SK-N-SH treated with all-trans-retinoic acid at 6 μM for 48 hours (cell line): ENCODE data around the gene MS4A7.
"Not testable (repeated sequence)": the region's sequence is repeated elsewhere in the genome, so short reads cannot be mapped to it uniquely, and the experiment has no call there.

Experiments used
- ATAC-seq: fragments of 200-7000 bp; cut with Tn5 transposase; 3 replicates; pipeline ENCODE4 v1.9.1; 2020; ENCODE audit warnings: mild to moderate bottlenecking, moderate library complexity
- GLIS3 ChIP-seq: fragments of 250-450 bp; sonication (Bioruptor Pico); IDR thresholded peaks from 2 replicates; pipeline ENCODE4 v1.5.0; 2020; ENCODE audit warnings: mild to moderate bottlenecking, moderate library complexity
- ISL1 ChIP-seq: fragments of 250-450 bp; sonication (Bioruptor Pico); IDR thresholded peaks from 2 replicates; pipeline ENCODE4 v2.1.2; 2022; ENCODE audit warnings: mild to moderate bottlenecking, moderate library complexity
- OSR1 ChIP-seq: fragments of 250-450 bp; sonication (Bioruptor Pico); IDR thresholded peaks from 2 replicates; pipeline ENCODE4 v1.8.0; 2022; ENCODE audit warnings: moderate library complexity, mild to moderate bottlenecking, inconsistent platforms
- PPARA ChIP-seq: fragments of 250-450 bp; sonication (Bioruptor Pico); IDR thresholded peaks from 2 replicates; pipeline ENCODE4 v1.5.0; 2020; ENCODE audit warnings: mild to moderate bottlenecking, borderline replicate concordance
- RARB ChIP-seq: fragments of 250-450 bp; sonication (Bioruptor Pico); IDR thresholded peaks from 2 replicates; pipeline ENCODE4 v1.8.0; 2021; ENCODE audit warnings: mild to moderate bottlenecking, moderate library complexity
- SNAI2 ChIP-seq: fragments of 250-450 bp; sonication (Bioruptor Pico); IDR thresholded peaks from 2 replicates; pipeline ENCODE4 v1.5.0; 2020; ENCODE audit warnings: mild to moderate bottlenecking, moderate library complexity
- ZC3H10 ChIP-seq: fragments of 250-450 bp; sonication (Bioruptor Pico); IDR thresholded peaks from 2 replicates; pipeline ENCODE4 v1.5.1; 2021; ENCODE audit warnings: mild to moderate bottlenecking, moderate library complexity
- ZFP3 ChIP-seq: fragments of 250-450 bp; sonication (Bioruptor Pico); IDR thresholded peaks from 2 replicates; pipeline ENCODE4 v1.5.0; 2020; ENCODE audit warnings: mild to moderate bottlenecking, moderate library complexity
- ZFP30 ChIP-seq: fragments of 450-650 bp; formaldehyde crosslinking; IDR thresholded peaks from 2 replicates; pipeline ENCODE4 v1.5.0; 2022; ENCODE audit warnings: mild to moderate bottlenecking, moderate library complexity
- ZNF70 ChIP-seq: fragments of 450-650 bp; formaldehyde crosslinking; IDR thresholded peaks from 2 replicates; pipeline ENCODE4 v1.5.0; 2020; ENCODE audit warnings: mild to moderate bottlenecking, moderate library complexity
- ZNF8 ChIP-seq: fragments of 450-650 bp; formaldehyde crosslinking; IDR thresholded peaks from 2 replicates; pipeline ENCODE4 v1.5.0; 2020; ENCODE audit warnings: mild to moderate bottlenecking, moderate library complexity
- TF ChIP-seq, protein P1 (sequence below): fragments of 250-450 bp; sonication (Bioruptor Pico); IDR thresholded peaks from 2 replicates; pipeline ENCODE4 v1.5.0; 2020; ENCODE audit warnings: mild to moderate bottlenecking, moderate library complexity
- TF ChIP-seq, protein P2 (sequence below): fragments of 250-450 bp; sonication (Bioruptor Pico); IDR thresholded peaks from 2 replicates; pipeline ENCODE4 v1.5.1; 2020; ENCODE audit warnings: low read depth, mild to moderate bottlenecking, moderate library complexity
- TF ChIP-seq, protein P3 (sequence below): fragments of 250-450 bp; sonication (Bioruptor Pico); IDR thresholded peaks from 2 replicates; pipeline ENCODE4 v1.8.0; 2021; ENCODE audit warnings: low read depth, mild to moderate bottlenecking, moderate library complexity, borderline replicate concordance
- TF ChIP-seq, protein P4 (sequence below): fragments of 250-450 bp; sonication (Bioruptor Pico); IDR thresholded peaks from 2 replicates; pipeline ENCODE4 v1.5.1; 2021; ENCODE audit warnings: mild to moderate bottlenecking, moderate library complexity

MS4A7 gene

DNA sequence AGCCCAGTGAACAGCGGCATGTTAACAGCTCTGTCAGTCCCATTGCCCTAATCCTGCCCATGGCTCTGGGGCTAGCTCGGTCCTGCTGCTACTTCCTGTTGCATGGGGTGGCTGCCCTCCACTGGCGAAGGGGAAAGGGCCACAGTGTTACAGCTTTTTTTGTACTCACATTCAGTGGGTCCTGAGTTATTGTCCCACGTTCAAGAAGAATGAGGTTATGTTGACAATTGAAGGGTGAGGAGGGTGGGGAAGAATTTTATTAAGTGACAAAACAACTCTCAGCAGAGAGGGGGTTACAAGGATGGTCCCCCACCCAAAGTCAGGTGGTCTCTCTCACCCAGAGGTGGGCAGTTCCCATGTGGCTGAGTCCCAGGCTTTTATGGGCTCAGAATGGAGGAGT lies 17.7 kb upstream of the MS4A7 start:
- no peak for TF ChIP-seq PPARA (CRISPR knock-in tag)
- TF ChIP-seq, protein P1, sequence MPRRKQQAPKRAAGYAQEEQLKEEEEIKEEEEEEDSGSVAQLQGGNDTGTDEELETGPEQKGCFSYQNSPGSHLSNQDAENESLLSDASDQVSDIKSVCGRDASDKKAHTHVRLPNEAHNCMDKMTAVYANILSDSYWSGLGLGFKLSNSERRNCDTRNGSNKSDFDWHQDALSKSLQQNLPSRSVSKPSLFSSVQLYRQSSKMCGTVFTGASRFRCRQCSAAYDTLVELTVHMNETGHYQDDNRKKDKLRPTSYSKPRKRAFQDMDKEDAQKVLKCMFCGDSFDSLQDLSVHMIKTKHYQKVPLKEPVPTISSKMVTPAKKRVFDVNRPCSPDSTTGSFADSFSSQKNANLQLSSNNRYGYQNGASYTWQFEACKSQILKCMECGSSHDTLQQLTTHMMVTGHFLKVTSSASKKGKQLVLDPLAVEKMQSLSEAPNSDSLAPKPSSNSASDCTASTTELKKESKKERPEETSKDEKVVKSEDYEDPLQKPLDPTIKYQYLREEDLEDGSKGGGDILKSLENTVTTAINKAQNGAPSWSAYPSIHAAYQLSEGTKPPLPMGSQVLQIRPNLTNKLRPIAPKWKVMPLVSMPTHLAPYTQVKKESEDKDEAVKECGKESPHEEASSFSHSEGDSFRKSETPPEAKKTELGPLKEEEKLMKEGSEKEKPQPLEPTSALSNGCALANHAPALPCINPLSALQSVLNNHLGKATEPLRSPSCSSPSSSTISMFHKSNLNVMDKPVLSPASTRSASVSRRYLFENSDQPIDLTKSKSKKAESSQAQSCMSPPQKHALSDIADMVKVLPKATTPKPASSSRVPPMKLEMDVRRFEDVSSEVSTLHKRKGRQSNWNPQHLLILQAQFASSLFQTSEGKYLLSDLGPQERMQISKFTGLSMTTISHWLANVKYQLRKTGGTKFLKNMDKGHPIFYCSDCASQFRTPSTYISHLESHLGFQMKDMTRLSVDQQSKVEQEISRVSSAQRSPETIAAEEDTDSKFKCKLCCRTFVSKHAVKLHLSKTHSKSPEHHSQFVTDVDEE (CRISPR knock-in tag) = no peak
- no peak for TF ChIP-seq ZFP3 (CRISPR knock-in tag)
- ATAC-seq = no peak

DNA sequence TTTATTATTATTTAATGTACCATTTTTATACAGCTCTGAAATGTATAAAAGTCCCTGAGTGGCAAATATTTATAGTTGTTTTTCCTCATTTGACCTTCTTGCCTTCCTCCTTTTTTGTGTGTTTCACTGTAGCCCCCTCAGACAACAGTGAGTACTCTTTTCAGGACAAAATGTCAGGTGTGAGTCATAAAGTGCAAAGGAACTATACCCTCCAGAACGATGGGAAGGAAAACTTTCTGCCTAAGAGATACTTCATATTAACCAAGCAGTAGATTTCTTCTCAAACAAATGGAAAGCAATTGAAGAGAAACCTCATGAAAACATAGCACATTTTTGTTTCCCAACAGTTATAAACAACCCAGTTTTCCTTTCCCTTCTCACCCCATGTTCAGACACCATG lies 16.1 kb upstream of the MS4A7 start:
- TF ChIP-seq, protein P2, sequence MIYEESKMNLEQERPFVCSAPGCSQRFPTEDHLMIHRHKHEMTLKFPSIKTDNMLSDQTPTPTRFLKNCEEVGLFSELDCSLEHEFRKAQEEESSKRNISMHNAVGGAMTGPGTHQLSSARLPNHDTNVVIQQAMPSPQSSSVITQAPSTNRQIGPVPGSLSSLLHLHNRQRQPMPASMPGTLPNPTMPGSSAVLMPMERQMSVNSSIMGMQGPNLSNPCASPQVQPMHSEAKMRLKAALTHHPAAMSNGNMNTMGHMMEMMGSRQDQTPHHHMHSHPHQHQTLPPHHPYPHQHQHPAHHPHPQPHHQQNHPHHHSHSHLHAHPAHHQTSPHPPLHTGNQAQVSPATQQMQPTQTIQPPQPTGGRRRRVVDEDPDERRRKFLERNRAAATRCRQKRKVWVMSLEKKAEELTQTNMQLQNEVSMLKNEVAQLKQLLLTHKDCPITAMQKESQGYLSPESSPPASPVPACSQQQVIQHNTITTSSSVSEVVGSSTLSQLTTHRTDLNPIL (CRISPR knock-in tag) = no peak
- no peak for TF ChIP-seq GLIS3 (CRISPR knock-in tag)
- no peak for TF ChIP-seq ZFP30 (CRISPR knock-in tag)
- TF ChIP-seq OSR1 (CRISPR knock-in tag) = no peak
- no peak for TF ChIP-seq ZNF8 (CRISPR knock-in tag)
- TF ChIP-seq, all 23 proteins: peak for 0
- ATAC-seq = no peak

DNA sequence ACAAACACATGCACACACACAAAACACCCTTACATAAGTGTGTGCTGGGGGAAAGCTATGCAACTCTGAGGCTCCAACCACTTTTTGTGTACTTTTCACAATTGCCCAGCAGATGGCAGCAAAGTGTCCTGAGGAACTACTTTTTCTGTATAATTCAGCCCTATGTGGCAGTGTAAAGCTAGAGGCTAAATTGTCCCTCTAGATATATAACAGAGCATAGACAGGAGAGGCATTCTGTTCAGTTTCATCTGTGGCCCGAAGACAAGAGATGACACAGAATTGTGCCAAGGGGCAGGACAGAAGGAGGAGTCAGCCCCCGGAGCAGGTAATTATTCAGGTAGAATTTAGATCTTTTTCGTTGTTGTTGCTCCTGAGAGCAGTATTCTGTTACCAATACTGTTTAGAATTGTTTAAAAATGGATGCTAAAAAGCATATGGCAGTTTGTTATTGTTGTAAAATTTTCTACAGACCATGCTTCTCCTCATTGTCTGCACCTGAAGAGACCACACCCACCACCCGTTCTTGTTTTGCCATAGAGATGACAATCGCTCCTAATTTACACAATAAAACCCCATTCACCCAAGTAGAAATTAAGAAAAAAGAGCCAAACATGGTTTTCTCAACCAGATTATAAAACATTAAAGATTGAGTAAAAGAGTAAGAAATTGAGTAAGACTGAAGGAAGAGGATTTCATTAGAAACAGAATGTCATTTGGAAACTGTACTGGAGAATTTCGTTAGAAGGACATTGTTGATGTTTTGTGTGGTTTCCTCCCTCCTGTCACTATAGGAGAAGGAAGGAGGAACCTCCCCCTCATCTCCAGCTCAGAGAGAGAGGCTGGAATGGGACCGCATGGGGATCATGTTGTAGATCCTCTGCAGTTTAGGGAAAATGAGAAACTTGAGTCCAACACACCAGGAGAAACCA lies 14.5 kb upstream of the MS4A7 start:
- peak; percentile 86 for ATAC-seq
- no peak for TF ChIP-seq SNAI2 (CRISPR knock-in tag)
- TF ChIP-seq, protein P3, sequence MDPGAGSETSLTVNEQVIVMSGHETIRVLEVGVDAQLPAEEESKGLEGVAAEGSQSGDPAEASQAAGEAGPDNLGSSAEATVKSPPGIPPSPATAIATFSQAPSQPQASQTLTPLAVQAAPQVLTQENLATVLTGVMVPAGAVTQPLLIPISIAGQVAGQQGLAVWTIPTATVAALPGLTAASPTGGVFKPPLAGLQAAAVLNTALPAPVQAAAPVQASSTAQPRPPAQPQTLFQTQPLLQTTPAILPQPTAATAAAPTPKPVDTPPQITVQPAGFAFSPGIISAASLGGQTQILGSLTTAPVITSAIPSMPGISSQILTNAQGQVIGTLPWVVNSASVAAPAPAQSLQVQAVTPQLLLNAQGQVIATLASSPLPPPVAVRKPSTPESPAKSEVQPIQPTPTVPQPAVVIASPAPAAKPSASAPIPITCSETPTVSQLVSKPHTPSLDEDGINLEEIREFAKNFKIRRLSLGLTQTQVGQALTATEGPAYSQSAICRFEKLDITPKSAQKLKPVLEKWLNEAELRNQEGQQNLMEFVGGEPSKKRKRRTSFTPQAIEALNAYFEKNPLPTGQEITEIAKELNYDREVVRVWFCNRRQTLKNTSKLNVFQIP (CRISPR knock-in tag) = no peak
- TF ChIP-seq RARB (CRISPR knock-in tag) = no peak
- no peak for TF ChIP-seq ISL1 (CRISPR knock-in tag)

DNA sequence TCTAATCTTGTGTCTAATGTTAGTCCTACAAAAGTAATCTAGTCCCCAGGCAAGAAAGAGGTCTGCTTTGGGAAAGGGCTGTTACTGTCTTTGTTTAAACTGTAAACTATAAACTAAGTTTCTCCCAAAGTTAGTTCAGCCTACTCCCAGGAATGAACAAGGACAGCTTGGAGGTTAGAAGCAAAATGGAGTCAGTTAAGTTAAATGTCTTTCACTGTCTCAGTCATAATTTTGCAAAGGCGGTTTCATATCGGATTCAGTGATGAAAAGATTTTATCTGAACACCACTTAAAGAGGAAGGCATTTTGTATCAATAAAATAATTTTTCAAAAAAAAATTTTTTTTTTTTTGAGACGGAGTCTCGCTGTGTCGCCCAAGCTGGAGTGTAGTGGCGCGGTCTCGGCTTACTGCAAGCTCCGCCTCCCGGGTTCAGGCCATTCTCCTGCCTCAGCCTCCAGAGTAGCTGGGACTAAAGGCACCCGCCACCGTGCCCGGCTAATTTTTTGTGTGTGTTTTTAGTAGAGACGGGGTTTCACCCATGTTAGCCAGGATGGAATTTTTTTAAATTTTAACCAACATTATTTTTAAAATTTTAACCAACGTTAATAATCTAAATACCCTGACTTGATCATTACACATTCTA lies 11.9 kb upstream of the MS4A7 start:
- ATAC-seq = not testable (repeated sequence)

DNA sequence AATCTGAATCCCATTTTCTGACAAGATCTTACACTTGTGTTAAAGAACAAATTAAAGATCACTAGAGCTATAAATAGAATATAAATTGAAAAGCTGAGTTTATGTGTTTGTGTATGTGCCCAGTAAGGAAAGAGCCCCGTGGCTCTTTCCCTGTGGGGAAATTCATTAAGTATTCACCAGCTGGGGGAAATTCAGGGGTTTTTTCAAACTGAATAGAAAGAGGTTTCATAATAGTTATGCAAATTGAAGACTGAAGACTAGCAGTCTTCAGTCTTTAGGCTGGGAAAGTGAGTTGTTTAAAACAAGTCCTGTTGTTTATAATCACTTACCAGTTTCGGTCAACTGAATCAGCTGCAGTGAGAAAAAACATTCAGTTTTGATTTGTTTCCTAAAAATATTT lies 11.3 kb upstream of the MS4A7 start:
- TF ChIP-seq PPARA (CRISPR knock-in tag) (no peak), ZNF70 (CRISPR knock-in tag) (no peak), ZC3H10 (no peak), ISL1 (CRISPR knock-in tag) (no peak)
- TF ChIP-seq, protein P4, sequence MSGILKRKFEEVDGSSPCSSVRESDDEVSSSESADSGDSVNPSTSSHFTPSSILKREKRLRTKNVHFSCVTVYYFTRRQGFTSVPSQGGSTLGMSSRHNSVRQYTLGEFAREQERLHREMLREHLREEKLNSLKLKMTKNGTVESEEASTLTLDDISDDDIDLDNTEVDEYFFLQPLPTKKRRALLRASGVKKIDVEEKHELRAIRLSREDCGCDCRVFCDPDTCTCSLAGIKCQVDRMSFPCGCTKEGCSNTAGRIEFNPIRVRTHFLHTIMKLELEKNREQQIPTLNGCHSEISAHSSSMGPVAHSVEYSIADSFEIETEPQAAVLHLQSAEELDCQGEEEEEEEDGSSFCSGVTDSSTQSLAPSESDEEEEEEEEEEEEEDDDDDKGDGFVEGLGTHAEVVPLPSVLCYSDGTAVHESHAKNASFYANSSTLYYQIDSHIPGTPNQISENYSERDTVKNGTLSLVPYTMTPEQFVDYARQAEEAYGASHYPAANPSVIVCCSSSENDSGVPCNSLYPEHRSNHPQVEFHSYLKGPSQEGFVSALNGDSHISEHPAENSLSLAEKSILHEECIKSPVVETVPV = no peak
- TF ChIP-seq, protein P1 (CRISPR knock-in tag) = no peak
- ATAC-seq = no peak
